CD4-positive, CD25-positive, alpha-beta regulatory T cell (primary cell): ENCODE measurements around the gene CTSS. TPM values are rescaled to one million over a fixed set of nuclear protein-coding genes. Genes with fewer than 3 reads are reported as not detected.

Experiments
- ATAC-seq, 2 donors: fragments of 150-1000 bp; cut with Tn5 transposase; one replicate each; pipeline ENCODE4 v1.10.0; 2021; ENCODE audit warnings: low read depth in 2 of 2, moderate number of reproducible peaks in 2 of 2, moderate library complexity in 1 of 2
- DNase-seq, 3 donors: peaks; one replicate each; pipeline versions ENCODE4 v3.0.0 to v3.0.0-alpha.2; 2012 to 2022; ENCODE audit warnings: mixed read lengths in 1 of 3
- H3K27ac ChIP-seq: one replicate; pipeline ENCODE4 v1.7.0; 2013; ENCODE audit warnings: mild to moderate bottlenecking, low read length; ENCODE audit not compliant: insufficient read depth, poor library complexity, severe bottlenecking
- H3K27me3 ChIP-seq: one replicate; pipeline ENCODE4 v1.7.0; 2013; ENCODE audit warnings: low read length; ENCODE audit not compliant: control insufficient read depth, insufficient read depth
- H3K36me3 ChIP-seq: one replicate; pipeline ENCODE4 v1.7.0; 2013; ENCODE audit warnings: mild to moderate bottlenecking, low read length, moderate library complexity; ENCODE audit not compliant: control insufficient read depth, insufficient read depth
- H3K4me1 ChIP-seq: 2 replicates; pipeline ENCODE4 v1.7.0; 2013; ENCODE audit warnings: mild to moderate bottlenecking, low read length; ENCODE audit not compliant: insufficient read depth, control insufficient read depth, poor library complexity, severe bottlenecking
- H3K4me3 ChIP-seq: one replicate; pipeline ENCODE4 v1.7.0; 2013; ENCODE audit warnings: low read depth, mild to moderate bottlenecking, low read length, moderate library complexity
- H3K9me3 ChIP-seq, 2 experiments: 1 replicate in 1 of 2; 2 replicates in 1 of 2; pipeline ENCODE4 v1.7.0; 2013; ENCODE audit warnings: low read length in 2 of 2, mild to moderate bottlenecking in 1 of 2, moderate library complexity in 1 of 2; ENCODE audit not compliant: control insufficient read depth in 2 of 2
- H3K27ac Mint-ChIP-seq, 3 donors: one replicate each; pipeline ENCODE4 v1.8.0; 2020 to 2022; ENCODE audit warnings: mild to moderate bottlenecking in 3 of 3, mixed read lengths in 3 of 3, moderate library complexity in 2 of 3
- H3K27me3 Mint-ChIP-seq: one replicate; pipeline ENCODE4 v1.8.0; 2022; ENCODE audit warnings: mild to moderate bottlenecking, mixed read lengths
- H3K36me3 Mint-ChIP-seq: one replicate; pipeline ENCODE4 v1.8.0; 2020; ENCODE audit warnings: mixed read lengths
- H3K4me1 Mint-ChIP-seq, 4 donors: one replicate each; pipeline ENCODE4 v1.8.0; 2020 to 2022; ENCODE audit warnings: mixed read lengths in 4 of 4, mild to moderate bottlenecking in 1 of 4
- H3K4me3 Mint-ChIP-seq, 4 donors: one replicate each; pipeline ENCODE4 v1.8.0; 2020 to 2022; ENCODE audit warnings: mild to moderate bottlenecking in 4 of 4, mixed read lengths in 4 of 4, moderate library complexity in 3 of 4
- H3K9me3 Mint-ChIP-seq, 7 donors: one replicate each; pipeline ENCODE4 v1.8.0; 2020 to 2022; ENCODE audit warnings: mixed read lengths in 7 of 7, mild to moderate bottlenecking in 3 of 7, moderate library complexity in 2 of 7
- polyA plus RNA-seq, 4 donors: library from polyadenylated mRNA; unstranded; fragments of 300-500 nt; fragmentation: Illumina TruSeq; gene quantifications; one replicate each; pipeline ENCODE4 v1.2.3, GENCODE V29; 2021
- total RNA-seq: library from RNA; stranded (reverse); gene quantifications from one replicate; pipeline ENCODE4 v1.2.3, GENCODE V29; 2022

Gene CTSS
- total and polyA plus RNA-seq, 5 donors from 2014 or later: 114 to 227 (median 196) TPM

DNA sequence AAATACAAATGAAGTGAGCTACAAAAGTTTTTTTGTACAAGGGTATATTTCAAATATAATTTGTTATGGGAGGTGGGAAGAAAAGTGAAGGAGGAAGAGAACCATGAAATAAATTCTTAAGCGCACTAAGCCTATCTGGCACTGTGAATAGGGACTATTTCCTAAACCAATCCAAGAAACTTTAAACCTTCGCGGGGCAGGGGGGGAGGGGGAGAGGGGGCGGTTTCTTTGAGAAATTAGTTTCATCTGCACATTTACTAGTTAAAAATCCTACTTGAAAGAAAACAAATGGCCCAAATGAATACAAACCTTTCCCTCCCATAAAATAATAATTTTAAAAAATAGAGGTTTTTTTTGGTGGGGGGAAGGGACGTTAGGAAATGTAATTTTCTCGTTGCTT, 69.0 kb downstream of the CTSS start:
- H3K4me1 ChIP-seq: peaks cover 13% of the 10 kb centered on the region
- H3K27me3 ChIP-seq: no peaks in the 10 kb centered on the region
- no peak for ATAC-seq
- peak overlapping the region; percentile 89 for H3K4me3 ChIP-seq
- Mint-ChIP-seq H3K4me1 (peaks cover 21 to 45% (median 27%) of the 10 kb centered on the region in 4 donors), H3K4me3 (peak overlapping the region; percentile 94 to 99 (median 97)), H3K9me3 (no peaks in the 10 kb centered on the region), H3K36me3 (peaks cover 19% of the 10 kb centered on the region), H3K27ac (peak overlapping the region; percentile 96 to 97 (median 96)), H3K27me3 (no peaks in the 10 kb centered on the region)
- peak overlapping the region; percentile 79 for H3K27ac ChIP-seq
- peaks cover 21% of the 10 kb centered on the region for H3K36me3 ChIP-seq
- no peaks in the 10 kb centered on the region for H3K9me3 ChIP-seq
- DNase-seq: peak in 1 of 3 donors; percentile 3

DNA sequence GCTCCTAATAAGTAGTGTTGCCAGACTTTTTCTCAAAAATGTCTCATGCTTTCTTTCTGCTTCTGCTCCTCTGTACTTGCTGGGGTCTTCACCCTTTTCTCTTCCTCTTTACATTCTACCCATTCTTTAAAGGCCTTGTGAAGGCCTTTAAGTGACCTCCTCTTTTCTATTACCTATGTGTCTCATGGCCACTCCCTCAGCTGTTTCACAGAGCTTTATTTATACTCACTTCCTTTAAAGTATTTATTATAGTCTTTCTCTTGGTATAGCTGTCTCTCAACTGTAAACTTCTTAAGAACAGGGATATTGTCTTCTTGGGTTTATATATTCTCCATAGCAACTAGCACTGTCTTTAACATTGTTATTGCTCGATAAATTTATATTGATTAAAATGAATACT, 69.4 kb downstream of the CTSS start:
- DNase-seq: peak in 2 of 3 donors; percentile 11 to 20
- H3K27ac ChIP-seq: peak overlapping the region; percentile 79
- no peaks in the 10 kb centered on the region for H3K9me3 ChIP-seq
- H3K27ac Mint-ChIP-seq: peak overlapping the region; percentile 45 to 96 (median 74)
- H3K4me3 ChIP-seq: peak overlapping the region; percentile 89
- H3K4me1 ChIP-seq: peaks cover 13% of the 10 kb centered on the region
- no peaks in the 10 kb centered on the region for H3K9me3 Mint-ChIP-seq
- H3K36me3 Mint-ChIP-seq: peaks cover 23% of the 10 kb centered on the region
- H3K27me3 ChIP-seq: no peaks in the 10 kb centered on the region
- no peaks in the 10 kb centered on the region for H3K27me3 Mint-ChIP-seq
- H3K36me3 ChIP-seq: peaks cover 21% of the 10 kb centered on the region
- H3K4me3 Mint-ChIP-seq: peak overlapping the region; percentile 93 to 99 (median 96)
- ATAC-seq: no peak
- H3K4me1 Mint-ChIP-seq: peaks cover 24 to 47% (median 31%) of the 10 kb centered on the region in 4 donors

DNA sequence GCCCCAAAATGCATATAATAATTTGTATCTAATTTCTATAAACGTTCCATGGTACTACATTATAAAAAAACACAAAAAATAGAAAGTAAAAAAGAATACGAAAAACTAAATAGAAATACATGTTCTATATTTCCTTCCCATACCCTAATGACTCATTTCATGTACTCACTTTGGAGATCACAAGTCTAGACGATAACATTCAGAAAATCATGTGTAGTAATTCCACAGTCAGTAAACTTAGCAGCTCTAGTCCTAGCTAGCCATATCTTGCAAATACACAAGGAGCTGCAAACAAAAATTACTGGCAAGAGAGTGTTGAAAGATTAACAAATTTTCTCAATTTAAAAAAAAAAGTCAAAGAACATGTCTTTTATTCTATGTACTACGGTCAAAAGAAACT, 70.0 kb downstream of the CTSS start:
- Mint-ChIP-seq H3K4me3 (peak overlapping the region; percentile 7 to 77 (median 48)), H3K4me1 (peaks cover 27 to 49% (median 34%) of the 10 kb centered on the region in 4 donors), H3K27ac (peak overlapping the region in 1 of 3 donors; percentile 70), H3K27me3 (no peaks in the 10 kb centered on the region), H3K9me3 (no peaks in the 10 kb centered on the region), H3K36me3 (peaks cover 26% of the 10 kb centered on the region)
- no peak for DNase-seq
- Histone ChIP-seq H3K27ac (peak overlapping the region; percentile 79), H3K9me3 (no peaks in the 10 kb centered on the region), H3K4me3 (peak overlapping the region; percentile 89), H3K4me1 (peaks cover 13% of the 10 kb centered on the region), H3K27me3 (no peaks in the 10 kb centered on the region), H3K36me3 (peaks cover 21% of the 10 kb centered on the region)
- no peak for ATAC-seq

DNA sequence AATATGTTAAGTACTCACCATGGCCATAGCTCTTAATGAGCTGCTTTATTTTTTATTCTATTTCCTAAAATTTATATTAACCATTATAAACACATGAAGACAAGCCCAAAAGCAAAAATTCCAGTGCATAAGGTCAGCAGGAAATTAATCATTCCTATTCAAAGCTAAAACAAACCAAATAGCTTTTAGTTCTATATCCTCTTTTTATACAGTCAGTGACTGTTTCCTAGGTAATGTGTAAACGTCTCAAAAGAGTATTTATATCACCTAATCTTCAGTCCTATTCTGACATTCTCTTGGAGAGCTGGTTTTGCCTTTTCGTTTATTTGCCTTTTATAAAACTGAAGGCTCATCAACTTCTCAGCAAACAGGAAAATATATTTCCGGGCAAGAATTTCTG, 72.9 kb downstream of the CTSS start:
- DNase-seq (no peak), ATAC-seq (no peak)
- peaks cover 31% of the 10 kb centered on the region for H3K36me3 ChIP-seq
- no peaks in the 10 kb centered on the region for H3K27me3 ChIP-seq
- H3K36me3 Mint-ChIP-seq: peaks cover 33% of the 10 kb centered on the region
- no peaks in the 10 kb centered on the region for H3K9me3 ChIP-seq
- H3K4me1 ChIP-seq: peaks cover 8% of the 10 kb centered on the region
- no peak overlapping the region for H3K4me3 ChIP-seq
- no peaks in the 10 kb centered on the region for H3K27me3 Mint-ChIP-seq
- H3K4me1 Mint-ChIP-seq: peaks cover 30 to 53% (median 41%) of the 10 kb centered on the region in 4 donors
- no peak overlapping the region for H3K27ac Mint-ChIP-seq
- no peak overlapping the region for H3K27ac ChIP-seq
- no peaks in the 10 kb centered on the region for H3K9me3 Mint-ChIP-seq
- H3K4me3 Mint-ChIP-seq: no peak overlapping the region

DNA sequence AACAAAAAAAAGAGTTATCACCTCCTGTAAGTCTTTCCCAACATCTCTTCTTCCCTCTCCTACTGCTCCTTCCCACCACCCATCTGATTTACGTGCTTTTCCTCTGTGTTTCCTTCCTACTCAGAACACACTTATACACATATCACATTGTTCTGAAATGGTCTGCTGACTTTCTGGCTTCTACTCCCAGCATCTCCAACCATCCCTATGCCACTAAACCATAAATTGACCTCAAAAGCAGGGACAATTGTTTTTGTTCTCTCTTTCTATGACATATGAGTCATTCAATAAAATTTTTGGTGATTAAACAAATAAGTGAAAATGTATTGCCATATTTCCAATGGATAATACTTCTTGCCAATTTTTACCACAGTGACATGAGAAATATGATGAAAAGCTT, 76.8 kb downstream of the CTSS start:
- no peak overlapping the region for H3K27ac ChIP-seq
- H3K9me3 ChIP-seq: no peaks in the 10 kb centered on the region
- peaks cover 22 to 36% (median 29%) of the 10 kb centered on the region in 4 donors for H3K4me1 Mint-ChIP-seq
- no peaks in the 10 kb centered on the region for H3K27me3 ChIP-seq
- H3K9me3 Mint-ChIP-seq: no peaks in the 10 kb centered on the region
- no peak overlapping the region for H3K4me3 ChIP-seq
- peak overlapping the region in 1 of 3 donors; percentile 83 for H3K27ac Mint-ChIP-seq
- no peak for ATAC-seq
- DNase-seq: no peak
- H3K36me3 Mint-ChIP-seq: peaks cover 27% of the 10 kb centered on the region
- H3K4me1 ChIP-seq: peaks cover 7% of the 10 kb centered on the region
- peaks cover 21% of the 10 kb centered on the region for H3K36me3 ChIP-seq
- no peak overlapping the region for H3K4me3 Mint-ChIP-seq
- H3K27me3 Mint-ChIP-seq: no peaks in the 10 kb centered on the region

DNA sequence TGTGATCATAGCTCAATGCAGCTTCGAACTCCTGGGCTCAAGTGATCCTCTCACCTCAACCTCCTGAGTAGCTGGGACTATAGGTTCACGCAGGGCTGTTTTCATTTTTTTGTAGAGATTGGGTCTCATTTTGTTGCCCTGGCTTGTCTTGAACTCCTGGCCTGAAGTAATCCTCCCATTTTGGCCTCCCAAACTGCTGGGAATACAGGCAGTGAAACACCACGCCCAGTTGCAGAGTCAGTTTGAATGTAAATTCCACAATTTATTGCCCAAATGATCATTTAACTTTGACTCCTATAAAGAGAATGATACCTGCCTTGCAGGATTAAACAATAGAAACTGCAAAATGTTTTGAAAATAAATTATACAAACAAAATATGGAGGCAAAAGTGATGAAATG, 79.3 kb downstream of the CTSS start:
- H3K4me3 ChIP-seq: no peak overlapping the region
- no peaks in the 10 kb centered on the region for H3K27me3 Mint-ChIP-seq
- H3K9me3 Mint-ChIP-seq: no peaks in the 10 kb centered on the region
- ATAC-seq (no peak), DNase-seq (no peak)
- H3K4me3 Mint-ChIP-seq: no peak overlapping the region
- H3K4me1 Mint-ChIP-seq: peaks cover 12 to 28% (median 18%) of the 10 kb centered on the region in 4 donors
- peaks cover 8% of the 10 kb centered on the region for H3K4me1 ChIP-seq
- H3K27me3 ChIP-seq: no peaks in the 10 kb centered on the region
- peaks cover 20% of the 10 kb centered on the region for H3K36me3 Mint-ChIP-seq
- no peak overlapping the region for H3K27ac ChIP-seq
- no peaks in the 10 kb centered on the region for H3K9me3 ChIP-seq
- H3K36me3 ChIP-seq: peaks cover 15% of the 10 kb centered on the region
- H3K27ac Mint-ChIP-seq: peak overlapping the region in 1 of 3 donors; percentile 42

DNA sequence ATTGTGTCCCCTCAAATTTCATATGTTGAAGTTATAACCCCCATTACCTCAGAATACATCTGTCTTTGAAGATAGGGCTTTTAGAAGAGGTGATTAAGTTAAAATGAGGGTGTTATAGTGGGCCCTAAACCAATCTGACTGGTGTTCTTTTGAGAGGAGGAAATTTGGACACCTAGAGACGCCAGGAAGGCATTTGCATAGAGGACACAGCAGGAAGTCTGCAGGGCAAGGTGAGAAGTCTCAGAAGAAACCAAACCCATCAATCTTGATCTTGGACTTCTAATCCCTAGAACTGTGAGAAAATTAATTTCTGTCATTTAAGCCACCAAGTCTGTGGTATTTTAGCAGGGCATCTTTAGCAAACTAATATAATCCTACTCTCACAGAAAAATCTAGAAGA, 81.7 kb downstream of the CTSS start:
- no peak overlapping the region for H3K4me3 ChIP-seq
- H3K36me3 Mint-ChIP-seq: peaks cover 15% of the 10 kb centered on the region
- H3K27ac ChIP-seq: no peak overlapping the region
- H3K9me3 ChIP-seq: no peaks in the 10 kb centered on the region
- H3K36me3 ChIP-seq: peaks cover 15% of the 10 kb centered on the region
- H3K4me3 Mint-ChIP-seq: peak overlapping the region in 1 of 4 donors; percentile 59
- peaks cover 7 to 22% (median 12%) of the 10 kb centered on the region in 4 donors for H3K4me1 Mint-ChIP-seq
- H3K27me3 ChIP-seq: no peaks in the 10 kb centered on the region
- H3K27me3 Mint-ChIP-seq: no peaks in the 10 kb centered on the region
- H3K9me3 Mint-ChIP-seq: no peaks in the 10 kb centered on the region
- H3K27ac Mint-ChIP-seq: peak overlapping the region; percentile 39 to 74 (median 59)
- DNase-seq (peak in 1 of 3 donors; percentile 13), ATAC-seq (no peak)
- peaks cover 8% of the 10 kb centered on the region for H3K4me1 ChIP-seq
